Mesothelial cell of epicardium (in vitro differentiated cells): ENCODE measurements around the gene YES1. TPM values are rescaled to one million over a fixed set of nuclear protein-coding genes. Genes with fewer than 3 reads are reported as not detected.
"Not testable (repeated sequence)": the region's sequence is repeated elsewhere in the genome, so short reads cannot be mapped to it uniquely, and the experiment has no call there.

Experiments used
- DNase-seq, 2 experiments: peaks; one replicate each; pipeline ENCODE4 v3.0.0; 2021; ENCODE audit warnings: low spot score in 2 of 2; ENCODE audit not compliant: unreplicated experiment in 2 of 2
- H3K27ac Mint-ChIP-seq: 2 replicates; pipeline ENCODE4 v1.8.0; 2021; ENCODE audit warnings: mixed read lengths
- H3K27me3 Mint-ChIP-seq: 2 replicates; pipeline ENCODE4 v1.8.0; 2021; ENCODE audit warnings: low read depth, mixed read lengths
- H3K36me3 Mint-ChIP-seq: 2 replicates; pipeline ENCODE4 v1.8.0; 2021; ENCODE audit warnings: mixed read lengths
- H3K4me1 Mint-ChIP-seq: 2 replicates; pipeline ENCODE4 v1.8.0; 2021; ENCODE audit warnings: mixed read lengths
- H3K4me3 Mint-ChIP-seq: 2 replicates; pipeline ENCODE4 v1.8.0; 2021; ENCODE audit warnings: mild to moderate bottlenecking, moderate library complexity, mixed read lengths
- H3K9me3 Mint-ChIP-seq: 2 replicates; pipeline ENCODE4 v1.8.0; 2021; ENCODE audit warnings: mixed read lengths
- total RNA-seq: library from RNA; stranded (reverse); gene quantifications from 3 replicates; pipeline ENCODE4 v1.2.1, GENCODE V29; 2021
- TF ChIP-seq, protein P1 (sequence below): fragments of 200-600 bp; sonication (generic); IDR thresholded peaks from one replicate; pipeline ENCODE4 v1.5.0; 2021; ENCODE audit warnings: antibody characterized with exemption; ENCODE audit not compliant: unreplicated experiment

Gene YES1
- total RNA-seq, 1 donor from 2014 or later, result 47.5 TPM

DNA sequence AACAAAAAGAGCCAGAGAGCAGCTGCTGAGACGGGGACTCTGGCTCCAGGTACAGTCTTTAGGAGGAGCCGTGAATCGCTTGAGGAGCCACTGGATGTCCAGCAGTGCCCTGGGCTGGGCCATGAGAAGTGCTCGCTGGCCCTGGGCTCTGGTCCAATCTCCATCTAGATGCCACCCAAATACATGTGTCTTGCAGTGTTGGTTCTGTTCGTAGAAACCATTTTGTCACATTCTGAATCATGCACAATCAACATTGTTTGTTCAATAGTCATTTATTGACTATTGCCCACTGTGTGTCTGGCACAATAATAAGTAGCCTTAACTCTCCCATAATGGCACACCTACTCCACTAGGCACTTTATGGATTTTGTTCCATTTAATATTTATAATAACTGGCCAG lies 128.5 kb downstream of the YES1 start:
- peaks cover 1% of the 10 kb centered on the region for H3K4me1 Mint-ChIP-seq
- TF ChIP-seq, protein P1, sequence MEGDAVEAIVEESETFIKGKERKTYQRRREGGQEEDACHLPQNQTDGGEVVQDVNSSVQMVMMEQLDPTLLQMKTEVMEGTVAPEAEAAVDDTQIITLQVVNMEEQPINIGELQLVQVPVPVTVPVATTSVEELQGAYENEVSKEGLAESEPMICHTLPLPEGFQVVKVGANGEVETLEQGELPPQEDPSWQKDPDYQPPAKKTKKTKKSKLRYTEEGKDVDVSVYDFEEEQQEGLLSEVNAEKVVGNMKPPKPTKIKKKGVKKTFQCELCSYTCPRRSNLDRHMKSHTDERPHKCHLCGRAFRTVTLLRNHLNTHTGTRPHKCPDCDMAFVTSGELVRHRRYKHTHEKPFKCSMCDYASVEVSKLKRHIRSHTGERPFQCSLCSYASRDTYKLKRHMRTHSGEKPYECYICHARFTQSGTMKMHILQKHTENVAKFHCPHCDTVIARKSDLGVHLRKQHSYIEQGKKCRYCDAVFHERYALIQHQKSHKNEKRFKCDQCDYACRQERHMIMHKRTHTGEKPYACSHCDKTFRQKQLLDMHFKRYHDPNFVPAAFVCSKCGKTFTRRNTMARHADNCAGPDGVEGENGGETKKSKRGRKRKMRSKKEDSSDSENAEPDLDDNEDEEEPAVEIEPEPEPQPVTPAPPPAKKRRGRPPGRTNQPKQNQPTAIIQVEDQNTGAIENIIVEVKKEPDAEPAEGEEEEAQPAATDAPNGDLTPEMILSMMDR, result no peak
- H3K9me3 Mint-ChIP-seq, result no peaks in the 10 kb centered on the region
- no peak for DNase-seq
- H3K27me3 Mint-ChIP-seq, result no peaks in the 10 kb centered on the region
- no peak overlapping the region for H3K27ac Mint-ChIP-seq
- no peak overlapping the region for H3K4me3 Mint-ChIP-seq
- peaks cover 16% of the 10 kb centered on the region for H3K36me3 Mint-ChIP-seq

DNA sequence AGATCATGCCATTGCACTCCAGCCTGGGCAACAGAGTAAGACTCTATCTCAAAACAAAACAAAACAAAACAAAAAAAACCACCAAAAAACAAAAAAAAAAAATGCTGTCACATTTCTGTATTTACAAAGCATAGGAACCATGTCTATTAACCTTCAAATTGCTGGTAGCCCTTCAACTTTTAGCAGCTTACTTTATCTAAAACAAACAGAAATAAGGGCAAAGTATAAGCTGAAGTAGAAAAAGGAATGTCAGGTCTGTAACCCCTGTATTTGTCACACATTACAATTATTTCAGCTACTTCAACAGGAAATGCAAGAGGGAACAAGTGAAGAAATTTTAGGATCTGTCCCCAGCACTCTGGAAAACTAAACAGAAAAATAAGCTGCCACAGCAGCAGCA lies 129.2 kb downstream of the YES1 start:
- DNase-seq, result no peak
- no peaks in the 10 kb centered on the region for H3K4me1 Mint-ChIP-seq
- peaks cover 17% of the 10 kb centered on the region for H3K36me3 Mint-ChIP-seq
- H3K27ac Mint-ChIP-seq, result no peak overlapping the region
- no peaks in the 10 kb centered on the region for H3K27me3 Mint-ChIP-seq
- no peak overlapping the region for H3K4me3 Mint-ChIP-seq
- TF ChIP-seq, protein P1, result no peak
- no peaks in the 10 kb centered on the region for H3K9me3 Mint-ChIP-seq

DNA sequence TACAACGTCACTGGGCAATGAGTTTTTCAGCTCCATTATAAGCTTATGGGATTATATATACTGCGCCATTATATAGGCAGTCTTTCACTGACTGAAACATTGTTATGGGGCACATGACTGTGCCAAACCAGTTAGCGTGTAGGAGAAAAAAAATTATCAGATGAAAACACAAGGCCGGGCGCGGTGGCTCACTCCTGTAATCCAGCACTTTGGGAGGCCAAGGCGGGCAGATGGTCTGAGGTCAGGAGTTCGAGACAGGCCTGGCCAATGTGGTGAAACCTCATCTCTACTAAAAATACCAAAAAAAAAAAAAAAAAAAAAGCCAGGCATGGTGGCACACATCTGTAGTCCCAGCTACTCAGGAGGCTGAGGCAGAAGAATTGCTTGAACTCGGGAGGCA lies 129.6 kb downstream of the YES1 start:
- H3K27me3 Mint-ChIP-seq, DNase-seq, H3K4me1 Mint-ChIP-seq, H3K4me3 Mint-ChIP-seq, H3K9me3 Mint-ChIP-seq, H3K27ac Mint-ChIP-seq: not testable (repeated sequence)
- peaks cover 17% of the 10 kb centered on the region for H3K36me3 Mint-ChIP-seq

GRCh38 chr18:681985-682384 lies 130.1 kb downstream of the YES1 start:
- Mint-ChIP-seq H3K9me3 (no peaks in the 10 kb centered on the region), H3K4me3 (no peak overlapping the region), H3K27ac (no peak overlapping the region), H3K36me3 (peaks cover 17% of the 10 kb centered on the region), H3K4me1 (no peaks in the 10 kb centered on the region), H3K27me3 (no peaks in the 10 kb centered on the region)
- TF ChIP-seq, protein P1, result no peak
- no peak for DNase-seq

GRCh38 chr18:680392-680791 lies 131.7 kb downstream of the YES1 start:
- H3K4me1 Mint-ChIP-seq, result no peaks in the 10 kb centered on the region
- no peak overlapping the region for H3K4me3 Mint-ChIP-seq
- DNase-seq, result no peak
- no peaks in the 10 kb centered on the region for H3K9me3 Mint-ChIP-seq
- TF ChIP-seq, protein P1, result no peak
- H3K36me3 Mint-ChIP-seq, result peaks cover 16% of the 10 kb centered on the region
- no peaks in the 10 kb centered on the region for H3K27me3 Mint-ChIP-seq
- H3K27ac Mint-ChIP-seq, result no peak overlapping the region

DNA sequence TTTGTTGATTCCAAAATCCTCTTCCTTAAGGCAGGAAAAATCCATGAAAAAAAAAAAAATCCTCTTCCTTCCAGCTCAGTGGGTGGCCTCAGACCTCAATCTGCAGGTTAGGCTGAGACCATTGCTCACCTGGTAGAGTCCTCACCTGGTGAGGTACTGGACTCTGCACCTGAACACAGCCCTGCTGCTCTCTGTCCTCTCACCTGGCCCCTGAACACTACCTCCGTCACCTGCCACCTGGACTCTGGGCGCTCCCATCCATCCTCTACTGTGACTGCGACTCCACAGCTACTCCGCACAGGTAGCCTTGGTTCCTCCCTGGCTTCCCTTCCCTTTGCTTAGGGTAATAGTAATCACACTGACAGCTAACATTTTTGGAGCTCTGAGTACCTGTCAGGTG lies 132.5 kb downstream of the YES1 start:
- no peak for DNase-seq
- no peaks in the 10 kb centered on the region for H3K4me1 Mint-ChIP-seq
- peaks cover 20% of the 10 kb centered on the region for H3K36me3 Mint-ChIP-seq
- no peaks in the 10 kb centered on the region for H3K27me3 Mint-ChIP-seq
- no peak overlapping the region for H3K27ac Mint-ChIP-seq
- no peaks in the 10 kb centered on the region for H3K9me3 Mint-ChIP-seq
- no peak overlapping the region for H3K4me3 Mint-ChIP-seq
- TF ChIP-seq, protein P1, result no peak
